Adipocyte (in vitro differentiated cells): ENCODE results near the gene AOPEP.
A peak's percentile ranks its signal among the peaks of the same experiment; 100 is the strongest.

Experiments used
- DNase-seq: peaks from one replicate; pipeline ENCODE4 v3.0.0-alpha.2; 2015; ENCODE audit warnings: low read depth
- H3K27me3 ChIP-seq: replicated peaks from 2 replicates; pipeline ENCODE4 v1.7.0; 2013; ENCODE audit warnings: mild to moderate bottlenecking, low read length, moderate library complexity; ENCODE audit not compliant: control insufficient read depth, insufficient read depth
- H3K36me3 ChIP-seq: 2 replicates; pipeline ENCODE4 v1.7.0; 2013; ENCODE audit warnings: low read length, mild to moderate bottlenecking, moderate library complexity; ENCODE audit not compliant: control insufficient read depth, insufficient read depth, severe bottlenecking
- H3K4me1 ChIP-seq: 2 replicates; pipeline ENCODE4 v1.7.0; 2013; ENCODE audit warnings: mild to moderate bottlenecking, low read length, moderate library complexity; ENCODE audit not compliant: control insufficient read depth, insufficient read depth
- H3K4me3 ChIP-seq: 2 replicates; pipeline ENCODE4 v1.7.0; 2013; ENCODE audit warnings: mild to moderate bottlenecking, low read length, moderate library complexity
- H3K9ac ChIP-seq: 2 replicates; pipeline ENCODE4 v1.7.0; 2013; ENCODE audit warnings: mild to moderate bottlenecking, low read length, moderate library complexity
- H3K9me3 ChIP-seq: 2 replicates; pipeline ENCODE4 v1.7.0; 2013; ENCODE audit warnings: mild to moderate bottlenecking, low read length, moderate library complexity; ENCODE audit not compliant: control insufficient read depth

AOPEP gene

GRCh38 chr9:95096381-95096780 is 369.9 kb downstream of the AOPEP start:
- no peaks in the 10 kb centered on the region for H3K27me3 ChIP-seq
- no peaks in the 10 kb centered on the region for H3K36me3 ChIP-seq

GRCh38 chr9:95096807-95097206 is 370.3 kb downstream of the AOPEP start:
- Histone ChIP-seq H3K9me3 (no peaks in the 10 kb centered on the region), H3K27me3 (no peaks in the 10 kb centered on the region), H3K4me1 (peaks cover 32% of the 10 kb centered on the region), H3K4me3 (no peak overlapping the region), H3K9ac (no peak overlapping the region), H3K36me3 (no peaks in the 10 kb centered on the region)
- DNase-seq, result no peak

More at GRCh38 chr9:95096381-95096780, 369.9 kb downstream of the AOPEP start:
- no peaks in the 10 kb centered on the region for H3K9me3 ChIP-seq
- H3K9ac ChIP-seq, result no peak overlapping the region
- no peak overlapping the region for H3K4me3 ChIP-seq
- peaks cover 36% of the 10 kb centered on the region for H3K4me1 ChIP-seq
- DNase-seq, result no peak

GRCh38 chr9:95097279-95097678 is 370.8 kb downstream of the AOPEP start:
- H3K9me3 ChIP-seq, result no peaks in the 10 kb centered on the region
- H3K4me1 ChIP-seq, result peaks cover 27% of the 10 kb centered on the region
- H3K4me3 ChIP-seq, result no peak overlapping the region
- H3K36me3 ChIP-seq, result no peaks in the 10 kb centered on the region
- no peak for DNase-seq
- no peaks in the 10 kb centered on the region for H3K27me3 ChIP-seq
- H3K9ac ChIP-seq, result no peak overlapping the region

- DNase-seq, result peak; percentile 38
- Histone ChIP-seq H3K4me3 (no peak overlapping the region), H3K9me3 (no peaks in the 10 kb centered on the region), H3K27me3 (no peaks in the 10 kb centered on the region), H3K9ac (no peak overlapping the region), H3K4me1 (peaks cover 16% of the 10 kb centered on the region), H3K36me3 (no peaks in the 10 kb centered on the region)
Observed at GRCh38 chr9:95098391-95098921, 372.0 kb downstream of the AOPEP start.

- no peak for DNase-seq
- Histone ChIP-seq H3K4me3 (no peak overlapping the region), H3K27me3 (no peaks in the 10 kb centered on the region), H3K4me1 (peaks cover 16% of the 10 kb centered on the region), H3K9ac (no peak overlapping the region), H3K9me3 (no peaks in the 10 kb centered on the region), H3K36me3 (no peaks in the 10 kb centered on the region)
Observed at GRCh38 chr9:95099321-95100070, 373.0 kb downstream of the AOPEP start.

- no peaks in the 10 kb centered on the region for H3K9me3 ChIP-seq
- H3K4me1 ChIP-seq, result peaks cover 16% of the 10 kb centered on the region
- no peak for DNase-seq
- H3K9ac ChIP-seq, result no peak overlapping the region
- H3K27me3 ChIP-seq, result no peaks in the 10 kb centered on the region
- H3K4me3 ChIP-seq, result no peak overlapping the region
- no peaks in the 10 kb centered on the region for H3K36me3 ChIP-seq
Observed at GRCh38 chr9:95100071-95100627, 373.6 kb downstream of the AOPEP start.

- no peaks in the 10 kb centered on the region for H3K27me3 ChIP-seq
- no peak overlapping the region for H3K9ac ChIP-seq
- H3K4me3 ChIP-seq, result no peak overlapping the region
- H3K9me3 ChIP-seq, result no peaks in the 10 kb centered on the region
- H3K4me1 ChIP-seq, result peaks cover 16% of the 10 kb centered on the region
- no peaks in the 10 kb centered on the region for H3K36me3 ChIP-seq
- DNase-seq, result no peak
Observed at GRCh38 chr9:95101326-95101725, 374.8 kb downstream of the AOPEP start.

GRCh38 chr9:95102001-95102433 is 375.5 kb downstream of the AOPEP start:
- Histone ChIP-seq H3K4me3 (no peak overlapping the region), H3K36me3 (no peaks in the 10 kb centered on the region), H3K9me3 (no peaks in the 10 kb centered on the region), H3K9ac (no peak overlapping the region), H3K27me3 (no peaks in the 10 kb centered on the region), H3K4me1 (peaks cover 16% of the 10 kb centered on the region)
- no peak for DNase-seq

GRCh38 chr9:95102572-95102971 is 376.1 kb downstream of the AOPEP start:
- Histone ChIP-seq H3K4me1 (peaks cover 16% of the 10 kb centered on the region), H3K4me3 (no peak overlapping the region), H3K36me3 (no peaks in the 10 kb centered on the region), H3K9ac (no peak overlapping the region), H3K27me3 (no peaks in the 10 kb centered on the region), H3K9me3 (no peaks in the 10 kb centered on the region)
- no peak for DNase-seq

- no peaks in the 10 kb centered on the region for H3K36me3 ChIP-seq
- no peak for DNase-seq
- peaks cover 16% of the 10 kb centered on the region for H3K4me1 ChIP-seq
- no peaks in the 10 kb centered on the region for H3K27me3 ChIP-seq
- no peak overlapping the region for H3K4me3 ChIP-seq
- H3K9me3 ChIP-seq, result no peaks in the 10 kb centered on the region
- no peak overlapping the region for H3K9ac ChIP-seq
Observed at GRCh38 chr9:95103281-95103771, 376.8 kb downstream of the AOPEP start.

GRCh38 chr9:95103871-95104580 is 377.5 kb downstream of the AOPEP start:
- no peaks in the 10 kb centered on the region for H3K27me3 ChIP-seq
- no peaks in the 10 kb centered on the region for H3K9me3 ChIP-seq
- DNase-seq, result no peak
- H3K4me1 ChIP-seq, result peaks cover 21% of the 10 kb centered on the region
- no peak overlapping the region for H3K9ac ChIP-seq
- H3K36me3 ChIP-seq, result no peaks in the 10 kb centered on the region
- H3K4me3 ChIP-seq, result no peak overlapping the region
